SIG-M5 treated with dmso at 0.1 percent for 504 hours (cell line): Measurements from ENCODE around the gene C19orf81.

ENCODE experiments used
- DNase-seq: peaks from one replicate; lab custom pipeline; 2025; ENCODE audit not compliant: unreplicated experiment; lab: John Stamatoyannopoulos, UW

The C19orf81 gene

GRCh38 chr19:50629194-50629593 is 20.1 kb upstream of the C19orf81 start:
- no peak for DNase-seq

GRCh38 chr19:50629801-50630200 is 19.4 kb upstream of the C19orf81 start:
- no peak for DNase-seq

GRCh38 chr19:50632151-50632835 is 17.0 kb upstream of the C19orf81 start:
- DNase-seq = no peak

- DNase-seq = no peak
Measured at GRCh38 chr19:50633359-50633758, 15.9 kb upstream of the C19orf81 start.

DNA sequence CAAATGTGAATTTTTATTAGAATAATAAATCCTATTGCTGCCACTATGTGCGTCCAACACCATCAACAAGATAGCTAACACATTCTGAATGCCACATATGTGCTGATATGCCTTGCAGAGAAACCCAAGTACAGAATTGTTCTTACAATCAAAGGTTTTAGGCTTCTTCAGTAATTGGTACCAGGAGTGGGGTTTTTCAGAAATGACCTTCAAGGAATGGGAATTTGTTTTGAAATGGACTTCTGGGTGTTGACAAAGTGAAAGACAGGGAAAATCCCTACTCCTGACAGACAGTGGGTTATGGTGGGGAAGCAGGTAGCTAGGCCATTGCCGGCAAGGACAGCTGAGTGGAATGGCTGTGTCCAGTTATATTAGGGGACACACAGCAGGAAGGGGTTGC is 15.3 kb upstream of the C19orf81 start:
- DNase-seq = no peak

DNA sequence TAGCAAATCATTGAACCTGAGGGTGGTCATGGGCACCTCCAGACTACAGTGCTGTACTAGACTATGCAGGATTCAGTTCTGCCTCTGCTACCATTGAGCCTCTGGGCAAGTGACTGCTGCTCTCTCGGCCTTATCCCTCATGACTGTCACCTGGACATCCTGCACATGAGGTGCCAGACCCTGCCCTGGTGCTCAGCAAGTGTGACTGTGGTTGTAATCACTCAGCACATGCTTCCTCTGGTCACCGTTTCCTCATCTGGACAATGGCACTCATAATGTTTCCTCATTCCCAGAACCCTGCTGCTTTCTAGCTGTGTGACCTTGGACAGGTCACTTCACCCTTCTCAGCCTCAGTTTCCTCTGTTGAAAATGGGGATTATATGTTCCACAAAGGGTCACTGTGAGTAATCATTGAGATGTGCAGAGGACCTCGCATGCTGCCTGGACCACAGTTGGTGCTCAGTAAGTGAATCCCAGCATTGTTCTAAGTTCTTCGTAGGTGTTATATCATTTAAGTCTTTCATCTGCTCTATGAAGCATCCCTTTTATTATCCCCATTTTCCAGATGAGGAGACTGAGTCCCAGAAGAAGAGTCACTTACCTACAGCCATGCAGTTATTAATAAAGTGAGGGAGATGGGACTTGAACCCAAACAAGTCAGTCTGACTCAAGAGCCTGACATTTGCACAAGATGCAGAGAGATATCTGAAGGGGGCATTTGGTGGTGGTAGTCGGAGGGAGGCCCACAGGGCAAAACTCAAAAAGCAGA is 12.7 kb upstream of the C19orf81 start:
- DNase-seq = no peak

DNA sequence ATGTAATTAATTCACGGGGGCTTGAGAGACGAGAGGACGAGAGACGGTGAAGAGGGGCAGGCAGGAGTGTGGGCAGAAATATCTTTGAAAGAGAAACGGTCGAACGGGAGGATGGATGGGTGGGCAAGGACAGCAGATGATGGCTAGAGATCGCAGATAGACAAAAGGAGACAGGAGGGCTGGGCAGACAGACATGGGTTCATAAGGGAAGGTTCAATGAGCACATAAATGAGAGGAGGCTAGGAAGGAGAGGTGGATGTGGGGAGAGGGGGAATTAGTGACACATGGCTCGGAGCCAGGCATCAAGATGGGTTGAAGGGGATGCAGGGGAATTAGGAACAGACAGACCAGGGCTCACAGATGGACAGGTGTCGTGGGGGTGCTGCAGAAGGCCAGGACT is 10.6 kb upstream of the C19orf81 start:
- no peak for DNase-seq

- peak; percentile 18 for DNase-seq
Measured at GRCh38 chr19:50639121-50640112, 9.8 kb upstream of the C19orf81 start, which contains the start of gene SYT3. Gene SYT3, minus strand, starts transcription at chr19:50639881. Its CDS starts 2,470 bp downstream, at chr19:50637411.

DNA sequence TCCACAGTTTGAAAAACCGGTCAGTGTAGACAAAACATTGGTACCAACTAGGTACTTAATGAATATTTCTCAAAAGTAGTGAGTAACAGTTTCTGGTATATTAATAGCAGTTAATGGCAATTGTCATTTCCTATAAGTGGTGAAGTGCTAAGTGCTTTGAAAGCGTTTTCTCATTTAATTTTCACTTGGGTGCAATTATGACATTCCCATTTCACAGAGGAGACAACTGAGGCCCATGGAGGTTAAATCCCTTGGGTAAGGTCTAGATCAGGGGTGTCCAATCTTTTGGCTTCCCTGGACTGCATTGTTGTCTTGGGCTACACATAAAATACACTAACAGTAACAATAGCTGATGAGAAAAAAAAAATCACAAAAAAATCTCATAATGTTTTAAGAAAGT is 8.9 kb upstream of the C19orf81 start:
- no peak for DNase-seq

DNA sequence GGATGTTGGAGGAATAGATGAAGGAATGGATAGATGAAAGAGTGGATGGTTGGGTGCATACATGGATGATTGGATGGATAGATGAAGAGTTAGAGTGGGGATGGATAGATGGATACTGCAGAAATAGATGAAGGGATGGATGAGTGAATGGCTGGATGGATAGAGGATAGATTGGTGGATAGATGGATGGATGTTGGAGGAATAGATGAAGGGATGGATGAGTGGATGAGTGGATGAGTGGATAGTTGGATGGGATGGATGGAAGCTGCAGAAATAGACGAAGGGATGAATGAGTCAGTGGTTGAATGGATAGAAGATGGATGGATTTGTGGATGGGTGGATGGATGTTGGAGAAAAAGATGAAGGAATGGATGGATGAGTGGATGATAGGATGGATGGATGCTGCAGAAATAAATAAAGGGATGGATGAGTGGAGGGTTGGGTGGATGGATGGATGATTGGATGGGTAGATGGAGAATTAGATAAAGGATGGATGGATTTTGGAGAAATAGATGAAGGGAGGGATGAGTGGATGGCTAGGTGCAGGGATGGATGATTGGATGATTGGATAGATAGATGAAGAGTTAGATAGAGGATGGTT is 4.8 kb upstream of the C19orf81 start:
- DNase-seq = no peak

DNA sequence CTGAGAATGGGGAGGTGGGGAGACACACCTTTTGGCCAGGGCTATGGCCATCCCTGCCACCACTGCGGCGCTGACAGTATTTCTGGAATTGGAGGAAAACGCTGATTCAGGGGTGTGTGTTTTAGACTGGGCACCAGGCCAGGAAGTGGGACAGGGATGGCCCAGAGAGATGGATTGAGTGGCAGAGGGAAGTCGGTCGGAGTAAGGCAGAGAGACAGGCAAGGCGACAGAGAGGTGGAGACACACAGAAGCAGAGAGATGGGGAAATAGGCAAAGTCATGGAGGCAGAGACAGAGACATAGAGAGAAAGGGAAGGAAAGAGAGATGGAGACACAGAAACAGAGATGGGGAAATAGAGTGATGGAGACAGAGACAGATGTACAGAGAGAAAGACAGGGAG is 4.1 kb upstream of the C19orf81 start:
- no peak for DNase-seq

DNA sequence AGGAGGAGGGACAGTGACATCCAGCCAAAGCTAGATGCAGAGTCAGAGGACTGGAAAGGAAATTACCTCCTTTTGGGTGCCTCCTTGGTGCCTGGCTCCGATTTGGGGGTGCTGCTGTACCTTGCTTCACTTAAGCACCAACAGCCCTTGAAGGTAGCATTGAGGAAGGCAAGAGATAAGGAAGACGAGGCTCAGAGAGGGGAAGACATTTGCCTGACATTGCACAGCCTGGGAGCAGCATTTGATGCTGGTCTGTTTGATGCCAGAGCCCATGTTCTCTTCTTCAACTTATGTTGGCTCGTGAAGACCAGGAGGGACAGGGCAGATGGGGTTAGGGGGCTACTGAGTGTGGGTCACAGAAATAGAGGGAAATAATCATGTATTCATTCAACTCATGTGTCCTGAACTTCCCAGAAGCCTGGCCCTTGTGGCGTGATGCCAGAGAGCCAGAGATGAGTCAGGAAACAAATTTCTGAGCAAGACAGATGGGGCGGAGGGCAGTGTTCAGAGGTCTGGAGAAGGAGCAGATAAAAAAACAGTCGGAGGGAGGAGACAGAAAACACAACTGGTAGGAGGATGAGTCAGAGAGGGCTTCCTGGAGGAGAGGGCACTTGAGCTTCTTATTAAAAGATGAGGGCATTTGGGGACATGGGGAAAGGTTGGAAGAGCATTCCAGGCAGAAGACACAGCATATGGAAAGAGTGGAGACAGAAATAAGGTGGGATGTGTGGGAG is 3.0 kb upstream of the C19orf81 start:
- DNase-seq = no peak

DNA sequence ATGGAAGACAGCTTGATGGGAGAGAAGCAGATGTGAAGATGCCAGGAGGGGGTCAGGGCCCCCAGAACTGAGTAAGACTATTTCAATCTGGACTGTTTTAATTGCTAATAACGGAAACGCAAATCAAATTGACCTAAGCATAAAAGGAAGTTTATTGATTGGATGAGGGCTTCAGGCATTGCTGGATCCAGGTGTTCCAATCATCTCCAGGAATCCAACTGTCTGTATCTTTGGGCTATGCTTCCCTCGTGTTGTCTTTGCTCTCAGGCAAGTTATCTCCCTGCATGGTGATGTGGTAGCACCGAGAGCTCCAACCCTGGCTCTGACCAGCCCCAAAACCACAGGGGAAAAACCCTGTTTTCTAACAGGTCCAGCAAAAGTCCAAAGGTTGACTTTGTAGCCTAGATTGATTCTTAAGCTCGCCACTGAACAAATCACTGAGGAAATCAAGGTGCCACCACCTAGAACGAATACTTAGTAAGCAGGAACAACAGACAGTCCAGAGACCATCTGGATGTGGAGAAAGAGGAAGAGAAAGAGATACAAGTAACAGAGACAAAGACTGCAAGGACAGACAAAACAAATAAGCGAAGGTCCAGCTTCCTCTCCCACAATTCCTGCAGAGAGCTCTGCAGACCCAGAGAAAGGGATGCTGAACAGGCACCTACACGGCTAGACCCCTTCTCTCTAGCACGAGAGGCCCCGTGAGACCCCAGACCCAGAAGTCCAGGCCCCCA is 1.2 kb upstream of the C19orf81 start:
- peak; percentile 13 for DNase-seq

DNA sequence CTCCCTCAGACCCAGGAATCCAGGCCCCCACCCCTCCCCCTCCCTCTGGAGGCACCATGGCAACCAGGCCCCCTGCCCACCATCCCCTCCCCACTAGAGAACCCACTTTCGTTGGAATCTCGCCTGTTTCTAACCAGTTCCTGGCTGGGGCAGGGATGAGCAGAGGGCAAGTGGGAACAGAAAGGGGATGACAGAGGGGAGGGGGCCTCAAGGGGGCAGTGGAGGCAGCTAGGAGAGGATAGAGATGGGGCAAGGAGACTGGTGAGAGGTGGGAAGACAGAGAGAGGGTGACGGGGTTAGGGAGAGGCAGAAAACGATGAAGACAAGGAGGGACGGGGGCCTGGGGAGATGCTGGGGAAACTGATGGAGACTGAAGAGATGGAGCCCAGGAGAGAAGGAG is 586 bp upstream of the C19orf81 start:
- no peak for DNase-seq

GRCh38 chr19:50651174-50651573 is 1.9 kb downstream of the C19orf81 start:
- DNase-seq = no peak

- DNase-seq = no peak
Measured at GRCh38 chr19:50652722-50653121, 3.5 kb downstream of the C19orf81 start.

GRCh38 chr19:50654882-50655281 is 5.6 kb downstream of the C19orf81 start:
- DNase-seq = no peak

- DNase-seq = no peak
Measured at GRCh38 chr19:50657222-50657669, 8.0 kb downstream of the C19orf81 start.

GRCh38 chr19:50657712-50658440 is 8.6 kb downstream of the C19orf81 start:
- peak; percentile 99 for DNase-seq
